Small intestine (tissue), 4 donors: ENCODE data around the gene OR1J1. TPM values are rescaled to one million over a fixed set of nuclear protein-coding genes. Genes with fewer than 3 reads are reported as not detected.

Experiments used
- polyA plus RNA-seq, 4 donors: library from polyadenylated mRNA; stranded (reverse) in 3 of 4; unstranded in 1 of 4; fragments of 200-250 nt in 3 of 4; fragments of 120-200 nt in 1 of 4; gene quantifications; one replicate each; pipeline versions ENCODE4 v1.2.1 to v1.2.3, GENCODE V29; 2013
- donor health status: healthy with polysubstance abuse.
- donor health status: Bipolar disorder and iron deficiency.
- donor health status: healthy.

The OR1J1 gene
- polyA plus RNA-seq, 4 donors, result not detected

Other genes starting within 250 kb of the OR1J1 start
- 1 to 10 TPM in 2 of 4 donors, under 1 TPM in 2; 0.27 to 7.7 (median 0.78) TPM for gene LHX6, start 249.0 kb downstream of the OR1J1 start, polyA plus RNA-seq
- 10 to 100 TPM in 1 of 4 donors, 1 to 10 TPM in 3; 6.5 to 15.7 (median 8.5) TPM for gene RBM18, start 213.1 kb downstream of the OR1J1 start, polyA plus RNA-seq
- 10 to 100 TPM; 46.2 to 72.7 (median 58.6) TPM for gene MRRF, start 213.0 kb downstream of the OR1J1 start, polyA plus RNA-seq
- gene PTGS1, start 106.9 kb downstream of the OR1J1 start, polyA plus RNA-seq, result 1 to 10 TPM; 1.8 to 7.5 (median 3.9) TPM
- not detected for gene OR1J2, start 32.9 kb upstream of the OR1J1 start, polyA plus RNA-seq
- not detected for gene OR1J4, start 41.2 kb upstream of the OR1J1 start, polyA plus RNA-seq
- not detected for gene OR1N1, start 49.4 kb upstream of the OR1J1 start, polyA plus RNA-seq
- not detected for gene OR1N2, start 75.2 kb upstream of the OR1J1 start, polyA plus RNA-seq
- under 1 TPM in 2 of 4 donors, not detected in 2; 0.03 to 0.07 TPM for gene OR1L8, start 105.5 kb upstream of the OR1J1 start, polyA plus RNA-seq
- not detected for gene OR1Q1, start 136.8 kb upstream of the OR1J1 start, polyA plus RNA-seq
- not detected for gene OR1B1, start 179.7 kb upstream of the OR1J1 start, polyA plus RNA-seq
- gene OR1L1, start 183.8 kb upstream of the OR1J1 start, polyA plus RNA-seq, result not detected
- gene OR1L3, start 197.2 kb upstream of the OR1J1 start, polyA plus RNA-seq, result not detected
- not detected for gene OR1L4, start 246.1 kb upstream of the OR1J1 start, polyA plus RNA-seq